RKO (cell line): Measurements from ENCODE around the gene EPHB1.
"Not testable (repeated sequence)": the region's sequence is repeated elsewhere in the genome, so short reads cannot be mapped to it uniquely, and the experiment has no call there.

Experiments used
- DNase-seq: peaks from one replicate; pipeline ENCODE4 v3.0.0-alpha.2; 2016; ENCODE audit warnings: low spot score

EPHB1 gene

DNA sequence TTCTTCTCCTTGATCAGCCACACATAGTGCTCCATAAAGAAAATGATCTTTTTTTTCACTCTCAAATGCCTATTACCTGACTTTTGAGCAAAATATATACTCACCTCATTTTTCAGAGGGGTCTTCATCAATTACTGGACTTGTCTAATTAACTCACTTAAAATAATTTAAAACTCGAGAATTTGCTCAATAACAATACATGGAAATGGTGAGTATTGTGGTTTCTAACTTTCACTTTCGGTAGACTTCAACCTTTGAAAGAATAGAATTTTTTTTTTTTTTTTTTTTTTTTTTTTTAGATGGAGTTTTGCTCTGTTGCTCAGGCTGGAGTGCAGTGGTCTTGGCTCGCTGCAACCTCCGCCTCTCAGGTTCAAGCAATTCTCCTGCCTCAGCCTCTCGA lies 17.7 kb upstream of the EPHB1 start:
- no peak for DNase-seq

DNA sequence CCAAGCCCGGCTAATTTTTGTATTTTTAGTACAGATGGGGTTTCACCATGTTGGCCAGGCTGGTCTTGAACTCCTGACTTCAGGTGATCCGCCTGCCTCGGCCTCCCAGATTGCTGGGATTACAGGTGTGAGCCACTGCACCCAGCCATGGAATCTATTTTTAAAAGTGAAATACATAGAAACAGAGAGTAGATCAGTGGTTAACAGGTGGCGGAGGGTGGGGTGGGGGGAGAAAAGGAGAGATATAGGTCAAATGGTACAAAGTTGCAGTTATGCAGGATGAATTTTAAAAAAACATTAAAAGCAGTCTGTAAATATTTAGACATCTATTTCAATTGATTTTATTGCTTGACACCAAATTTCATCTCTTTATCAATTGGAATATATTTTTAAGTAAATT lies 6.8 kb upstream of the EPHB1 start:
- DNase-seq: not testable (repeated sequence)

DNA sequence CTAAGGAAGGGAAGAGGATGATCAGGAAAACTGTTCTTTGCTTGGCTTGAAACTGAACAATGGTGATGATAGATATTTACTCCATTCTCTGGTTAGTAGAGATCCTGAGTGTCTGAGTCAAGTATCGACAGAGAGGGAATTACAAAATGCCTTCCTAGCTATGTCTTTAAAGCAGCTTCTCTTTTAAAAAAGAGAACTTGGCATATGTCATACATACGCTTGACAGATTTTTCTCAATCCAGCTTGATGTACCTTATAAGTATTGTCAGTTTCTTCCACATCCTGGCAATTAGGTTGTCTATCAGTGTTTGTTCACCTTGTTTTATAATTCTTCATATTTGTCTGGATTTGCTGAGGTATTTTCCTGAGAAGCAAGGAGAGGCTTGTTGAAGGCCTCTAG lies 5.0 kb upstream of the EPHB1 start:
- no peak for DNase-seq

DNA sequence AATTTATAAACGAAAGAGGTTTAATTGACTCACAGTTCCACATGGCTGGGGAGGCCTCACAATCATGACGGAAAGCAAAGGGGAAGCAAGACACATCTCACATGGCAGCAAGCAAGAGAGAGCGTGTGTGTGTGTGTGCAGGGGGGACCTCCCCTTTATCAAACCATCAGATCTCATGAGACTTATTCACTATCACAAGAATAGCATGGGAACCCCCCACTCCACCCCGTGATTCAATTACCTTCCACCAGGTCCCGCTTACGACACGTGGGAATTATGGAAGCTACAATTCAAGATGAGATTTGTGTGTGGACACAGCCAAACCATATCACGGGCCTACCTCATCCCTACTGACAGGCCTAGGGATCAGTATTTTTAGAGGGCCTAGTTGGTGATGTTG lies 3.1 kb upstream of the EPHB1 start:
- no peak for DNase-seq

DNA sequence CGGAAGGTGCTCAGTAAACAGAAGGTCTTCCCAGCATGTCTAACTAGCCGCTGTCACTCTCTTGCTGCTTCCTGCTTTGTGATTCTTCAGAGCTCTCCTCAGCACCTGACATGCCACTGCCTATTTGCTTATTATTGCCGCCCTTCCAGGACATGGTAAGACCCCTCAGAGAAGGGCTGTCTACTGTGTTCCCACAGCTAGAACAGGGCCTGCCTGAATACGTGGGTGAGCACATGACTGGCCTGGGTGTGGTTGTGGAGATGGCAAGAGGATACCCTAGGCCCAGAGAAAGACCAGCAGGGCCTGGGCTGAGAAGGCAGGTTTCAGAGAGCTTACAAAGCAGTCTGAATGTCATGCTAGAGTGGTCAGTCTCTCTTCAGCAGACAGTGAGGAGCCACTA lies 2.4 kb upstream of the EPHB1 start:
- no peak for DNase-seq

DNA sequence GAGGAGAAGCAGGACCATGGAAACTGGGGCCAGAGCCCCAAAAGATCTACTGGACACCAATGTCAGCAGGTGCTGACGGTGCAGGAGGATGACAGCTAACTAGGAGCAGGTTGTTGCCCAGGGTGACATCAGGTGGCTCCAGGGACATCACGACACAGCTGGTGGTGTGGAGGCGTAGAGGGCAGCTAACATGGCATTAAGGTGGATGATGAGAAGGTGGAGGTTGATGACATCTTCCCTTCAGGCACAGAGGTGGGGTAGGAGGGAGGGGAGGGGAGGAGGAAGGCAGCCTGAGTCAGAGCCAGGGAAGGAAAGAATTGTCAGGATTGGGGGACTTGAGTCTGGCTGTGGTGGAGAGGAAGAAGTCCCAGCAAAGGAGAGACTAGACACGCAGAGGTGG lies 1.5 kb upstream of the EPHB1 start:
- no peak for DNase-seq

DNA sequence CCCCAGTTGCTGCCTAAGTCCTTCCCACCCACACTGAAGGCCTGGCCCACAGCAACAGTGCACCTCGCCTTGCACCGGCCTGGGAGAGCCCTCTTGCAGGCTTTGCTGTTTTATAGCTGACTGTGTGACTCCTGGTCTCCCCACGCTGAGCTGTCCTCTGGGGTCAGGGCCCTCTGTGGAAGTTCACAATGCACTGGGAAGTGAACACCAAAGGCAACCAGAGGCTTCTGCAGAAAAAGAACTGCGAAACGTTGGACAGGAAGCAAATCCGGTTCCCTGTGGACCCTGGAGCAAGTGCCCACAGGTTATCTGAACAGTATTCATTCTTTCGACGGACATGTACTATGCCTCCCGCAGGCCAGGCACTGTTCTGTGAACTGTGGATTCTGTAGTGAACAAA lies 737 bp upstream of the EPHB1 start:
- no peak for DNase-seq

DNA sequence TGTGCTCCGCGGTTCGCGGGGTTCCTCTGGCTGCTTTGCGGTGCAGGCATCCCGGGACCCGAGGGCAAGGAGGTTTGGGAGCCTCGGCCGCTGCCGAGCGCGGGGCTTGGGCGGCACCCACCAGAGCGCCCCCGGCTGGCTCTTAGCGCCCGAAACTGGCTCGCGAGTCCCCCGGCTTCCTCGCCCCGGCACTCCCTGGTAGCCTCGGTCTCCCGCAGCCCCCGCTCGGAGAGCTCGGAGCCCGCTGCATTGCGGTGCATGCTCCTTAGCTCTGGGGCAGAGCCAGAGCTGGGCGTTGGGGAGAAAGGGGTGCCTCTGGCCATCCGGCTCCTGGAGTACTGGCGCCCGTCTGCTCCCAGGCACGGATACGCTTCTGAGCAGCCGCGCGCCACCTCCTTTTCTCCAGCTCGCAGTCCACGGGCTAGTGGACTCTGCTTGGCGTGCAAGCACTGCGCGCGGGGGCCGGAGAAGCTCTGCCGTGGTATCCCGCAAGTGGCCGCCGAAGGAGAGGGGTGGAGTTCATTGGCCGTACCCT lies 753 bp downstream of the EPHB1 start:
- DNase-seq: no peak

DNA sequence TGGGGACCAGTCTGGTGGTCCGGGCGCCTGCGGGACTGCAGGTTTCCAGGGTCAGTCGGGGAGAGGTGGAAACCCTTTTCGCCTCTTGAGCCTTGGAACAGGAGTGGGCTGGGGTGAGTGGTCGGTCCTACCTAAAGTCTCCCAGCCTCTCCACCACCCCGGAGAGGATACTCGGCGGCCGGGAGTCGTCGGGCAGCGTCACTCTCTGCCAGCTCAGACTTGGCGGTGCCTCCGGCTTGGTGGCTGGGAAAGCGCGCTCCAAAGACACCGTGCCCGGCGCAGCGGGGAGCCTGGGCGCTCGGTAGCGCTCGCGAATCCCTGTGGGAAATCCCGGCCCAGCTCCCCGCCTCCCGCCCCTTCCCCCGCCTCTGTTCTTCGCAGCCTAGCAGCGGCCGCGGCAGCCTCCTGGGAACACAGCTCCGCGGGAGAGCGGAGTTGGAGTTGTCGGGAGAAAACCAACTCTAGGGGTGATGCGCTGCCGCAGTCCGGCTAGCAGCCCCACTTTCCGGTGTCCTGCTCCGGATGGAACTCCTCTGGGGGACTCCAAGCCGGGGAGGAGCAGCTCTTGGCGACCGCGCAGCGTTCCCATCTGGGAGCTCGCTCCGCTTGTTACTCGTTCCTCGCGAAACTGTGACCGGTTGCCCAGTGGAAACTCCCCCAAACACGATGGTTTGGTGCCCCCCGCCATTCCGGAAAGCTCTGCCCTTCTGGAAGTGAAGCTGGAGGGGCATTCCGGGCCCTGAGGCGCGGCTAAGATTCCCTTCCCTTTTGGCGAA lies 1.4 kb downstream of the EPHB1 start:
- DNase-seq: no peak

DNA sequence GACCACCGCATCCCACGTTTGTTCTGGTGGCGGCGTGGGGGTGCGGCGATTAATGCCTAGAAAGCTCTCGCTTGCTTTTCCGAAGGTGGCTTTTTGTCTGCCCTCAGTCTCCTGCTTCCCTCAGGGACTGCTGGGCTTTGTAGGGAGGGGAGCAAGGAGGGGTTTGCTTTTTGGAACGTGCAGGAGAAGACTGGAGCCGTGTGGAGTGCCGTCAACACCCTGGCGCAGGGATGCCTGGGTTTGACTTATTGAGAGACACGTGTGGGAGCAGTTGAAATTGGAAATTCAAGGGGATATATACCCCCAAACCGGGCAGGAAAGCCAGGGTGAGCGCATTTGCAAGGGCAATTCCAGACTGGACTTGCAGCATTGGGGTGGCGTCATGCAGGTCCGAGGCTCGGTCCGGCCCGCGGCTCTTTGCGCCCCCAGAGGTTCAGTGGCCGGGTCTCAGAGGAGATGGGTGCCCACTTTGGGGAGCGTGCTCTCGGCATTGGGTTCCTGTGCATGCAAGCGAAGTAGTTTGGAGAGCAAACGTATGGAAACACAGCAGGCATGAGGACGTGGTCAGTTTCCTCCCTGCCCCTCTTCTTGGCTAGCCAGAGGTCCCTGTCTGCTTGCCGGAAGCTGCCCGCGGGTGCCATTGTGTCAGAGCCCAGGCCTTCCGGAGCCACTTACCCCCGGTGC lies 2.1 kb downstream of the EPHB1 start:
- DNase-seq: no peak

DNA sequence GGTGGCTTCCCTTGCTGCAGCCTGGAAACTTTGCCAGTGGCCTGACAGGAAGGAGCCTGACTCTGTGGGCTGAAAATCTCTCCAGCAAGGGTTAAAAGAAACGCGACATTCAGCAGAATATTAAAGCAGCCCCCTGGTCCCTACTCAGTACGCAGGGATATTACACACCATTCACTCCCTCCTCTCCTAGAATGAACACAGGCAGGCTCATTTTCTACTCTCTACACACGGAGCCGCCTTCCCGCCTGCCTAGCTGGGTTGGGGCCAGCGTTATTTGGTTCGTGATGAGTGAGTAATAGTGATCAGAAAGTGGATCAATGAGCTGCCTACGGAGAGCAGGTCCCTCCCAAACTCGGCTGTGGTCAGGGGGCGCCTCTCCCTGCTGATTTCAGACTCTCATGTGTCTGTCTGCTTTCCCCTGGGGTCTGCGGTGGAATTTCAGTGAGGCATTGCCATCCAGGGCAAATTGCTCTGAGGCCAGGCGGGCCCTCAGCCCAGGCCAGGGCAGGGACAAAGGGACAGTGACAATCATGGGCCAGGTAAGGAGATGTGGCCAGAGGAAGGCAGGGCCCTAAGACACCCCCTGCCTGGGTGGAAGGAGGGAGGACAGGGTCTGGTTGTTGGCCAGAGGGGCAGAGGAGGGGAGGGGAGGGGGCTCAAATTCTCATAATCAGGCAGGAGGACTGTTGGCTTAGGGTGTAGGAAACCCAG lies 2.8 kb downstream of the EPHB1 start:
- no peak for DNase-seq

DNA sequence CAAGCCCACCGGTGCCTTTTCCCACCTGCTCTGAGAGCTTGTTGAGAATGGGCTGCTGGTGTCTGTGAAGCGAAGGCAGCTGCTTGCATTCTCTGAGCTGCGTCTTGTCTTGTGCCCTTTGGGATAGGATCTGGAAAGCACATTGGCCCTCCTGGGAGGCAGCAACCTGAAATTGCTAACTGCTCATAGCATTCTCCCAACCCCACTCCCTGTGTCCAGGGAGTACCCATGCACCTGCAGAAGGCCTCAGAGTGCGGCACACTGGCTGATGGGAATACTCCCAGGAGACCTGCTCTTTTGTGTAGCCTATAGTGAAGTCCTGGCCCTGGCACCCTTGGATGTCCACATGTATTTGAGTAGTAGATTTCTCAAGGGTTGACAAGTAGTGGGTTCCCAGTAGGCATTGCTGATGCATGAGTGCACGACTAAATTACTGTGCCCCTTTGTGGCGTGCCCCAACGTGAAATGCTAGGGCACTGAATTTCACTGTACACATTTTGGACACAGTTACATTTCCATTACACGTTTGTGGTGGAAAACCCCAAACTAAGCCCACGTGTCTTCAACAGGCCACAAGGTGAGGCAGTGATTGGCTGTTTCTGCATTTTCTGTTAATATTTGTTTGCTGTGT lies 3.7 kb downstream of the EPHB1 start:
- DNase-seq: no peak

DNA sequence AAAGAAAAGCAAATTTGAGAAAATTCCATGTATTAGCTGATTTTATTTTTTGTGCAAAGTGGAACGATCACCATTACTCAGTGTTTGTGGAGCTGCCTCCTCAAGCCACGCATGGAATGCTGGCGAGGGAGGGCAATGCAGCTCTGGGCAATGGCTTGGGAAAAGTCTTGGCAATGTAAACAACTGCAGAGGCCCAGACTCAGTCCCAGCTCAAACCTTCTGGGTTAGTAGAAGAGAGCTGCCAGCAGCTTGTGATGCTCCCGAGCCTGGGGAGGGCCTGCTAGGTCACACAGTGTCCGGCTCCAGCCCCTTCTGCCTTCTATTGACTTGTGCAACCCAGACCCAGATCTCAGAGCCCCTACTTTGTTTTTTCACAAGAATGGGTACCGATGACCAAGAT lies 4.3 kb downstream of the EPHB1 start:
- DNase-seq: no peak

DNA sequence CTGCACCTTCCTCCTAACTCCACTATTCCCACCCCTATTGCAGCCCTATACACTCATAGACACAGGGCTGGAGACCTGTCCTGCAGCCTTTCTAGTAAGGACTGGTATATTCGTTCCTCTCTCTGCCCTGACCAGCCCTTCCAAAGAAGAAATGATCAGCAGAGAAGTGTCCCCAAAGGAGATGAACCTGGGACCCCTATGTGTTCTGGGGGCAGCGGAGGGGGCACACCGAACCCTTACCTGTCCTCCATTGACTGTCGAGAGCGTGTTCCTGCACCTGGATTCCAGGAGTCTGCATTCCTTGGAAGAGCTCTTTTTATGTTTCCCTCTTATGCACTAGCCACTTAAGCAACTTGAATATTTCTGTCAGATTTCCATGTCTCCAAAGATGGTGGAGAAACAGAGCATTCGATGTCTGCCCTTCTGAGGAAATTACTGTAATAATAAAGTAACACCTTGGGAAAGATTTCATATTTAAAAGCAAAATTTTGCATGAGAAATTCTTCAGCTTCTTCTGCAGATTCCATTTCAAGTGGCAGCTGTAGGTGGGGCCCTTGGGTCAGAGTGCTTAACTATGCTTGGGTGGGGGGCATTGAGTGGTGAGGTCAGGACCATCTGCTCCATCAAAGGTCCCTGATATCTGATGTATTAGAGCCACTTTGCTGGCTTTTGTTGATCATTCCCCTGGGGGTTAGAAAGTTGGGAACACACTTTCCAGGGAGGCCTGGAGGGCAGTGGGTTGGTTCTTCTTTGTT lies 6.3 kb downstream of the EPHB1 start:
- DNase-seq: no peak

DNA sequence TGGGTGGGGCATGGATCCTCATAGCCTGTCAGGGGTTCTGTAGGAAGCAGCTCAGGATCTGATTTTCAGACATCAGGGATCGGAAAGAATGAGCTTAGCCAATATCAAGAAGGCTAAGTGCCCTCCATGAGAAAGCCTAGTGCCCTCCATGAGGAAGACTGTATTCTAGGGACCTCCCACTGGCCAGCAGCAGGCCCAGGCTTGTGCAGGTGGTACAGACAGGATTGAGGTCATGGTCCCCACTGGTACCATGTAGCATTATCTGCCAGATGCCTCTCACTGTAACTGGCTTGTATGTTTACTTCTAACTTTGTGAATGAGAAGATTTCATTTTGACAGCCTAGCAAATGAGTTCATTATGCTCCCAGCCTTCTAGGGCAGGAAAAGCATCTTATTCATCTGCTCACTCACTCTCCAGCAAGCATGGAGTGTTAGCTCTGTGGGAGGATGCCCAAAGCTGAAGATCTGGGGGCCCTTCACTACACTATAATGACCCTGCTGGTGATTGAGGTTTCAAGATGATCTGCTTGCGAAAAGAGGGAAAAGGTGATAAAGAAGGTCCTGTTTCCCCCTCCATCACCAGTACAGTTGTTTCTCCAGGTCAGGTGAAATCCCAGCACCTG lies 7.5 kb downstream of the EPHB1 start:
- DNase-seq: no peak

DNA sequence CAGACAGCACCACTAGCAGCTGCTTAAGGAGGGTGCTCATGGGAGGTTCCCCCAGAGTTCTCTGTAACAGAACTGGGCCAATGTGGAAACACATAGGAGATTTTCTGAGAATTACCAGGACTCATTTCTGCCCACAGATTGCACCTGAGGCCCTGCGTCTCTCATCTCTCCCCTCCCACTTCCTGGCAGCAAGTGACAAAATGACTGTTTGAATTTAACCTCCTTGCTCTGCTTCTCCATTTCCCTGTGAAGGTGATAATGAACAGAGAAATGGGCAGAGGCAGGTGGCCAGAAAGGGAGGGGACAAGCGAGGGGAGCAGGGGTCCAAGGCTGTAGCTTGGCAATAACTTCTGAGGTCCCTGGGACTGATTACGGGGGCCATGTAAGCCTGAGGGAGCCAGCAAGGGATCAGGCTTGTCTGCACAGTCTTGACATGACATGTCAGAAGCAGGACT lies 8.0 kb downstream of the EPHB1 start:
- DNase-seq: no peak

DNA sequence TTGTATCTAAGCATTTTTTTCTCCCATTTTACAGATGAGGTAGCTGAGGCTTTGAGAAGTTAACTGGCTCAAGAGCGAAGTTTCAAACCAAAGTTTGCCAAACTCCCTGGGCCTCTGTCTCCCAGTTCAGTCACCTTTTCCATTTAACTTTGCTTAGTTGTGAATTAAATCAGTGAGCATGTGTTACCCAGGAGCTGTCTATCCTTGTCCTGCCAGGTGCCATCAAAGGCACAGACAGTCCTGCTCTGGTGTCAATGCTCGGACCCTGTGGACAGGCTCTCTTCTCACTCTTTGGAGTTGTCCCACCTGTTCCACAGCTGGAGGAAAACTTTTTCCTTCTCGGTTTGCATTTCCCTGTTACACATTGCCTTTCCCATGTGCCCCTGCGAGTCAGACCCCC lies 8.6 kb downstream of the EPHB1 start:
- no peak for DNase-seq

DNA sequence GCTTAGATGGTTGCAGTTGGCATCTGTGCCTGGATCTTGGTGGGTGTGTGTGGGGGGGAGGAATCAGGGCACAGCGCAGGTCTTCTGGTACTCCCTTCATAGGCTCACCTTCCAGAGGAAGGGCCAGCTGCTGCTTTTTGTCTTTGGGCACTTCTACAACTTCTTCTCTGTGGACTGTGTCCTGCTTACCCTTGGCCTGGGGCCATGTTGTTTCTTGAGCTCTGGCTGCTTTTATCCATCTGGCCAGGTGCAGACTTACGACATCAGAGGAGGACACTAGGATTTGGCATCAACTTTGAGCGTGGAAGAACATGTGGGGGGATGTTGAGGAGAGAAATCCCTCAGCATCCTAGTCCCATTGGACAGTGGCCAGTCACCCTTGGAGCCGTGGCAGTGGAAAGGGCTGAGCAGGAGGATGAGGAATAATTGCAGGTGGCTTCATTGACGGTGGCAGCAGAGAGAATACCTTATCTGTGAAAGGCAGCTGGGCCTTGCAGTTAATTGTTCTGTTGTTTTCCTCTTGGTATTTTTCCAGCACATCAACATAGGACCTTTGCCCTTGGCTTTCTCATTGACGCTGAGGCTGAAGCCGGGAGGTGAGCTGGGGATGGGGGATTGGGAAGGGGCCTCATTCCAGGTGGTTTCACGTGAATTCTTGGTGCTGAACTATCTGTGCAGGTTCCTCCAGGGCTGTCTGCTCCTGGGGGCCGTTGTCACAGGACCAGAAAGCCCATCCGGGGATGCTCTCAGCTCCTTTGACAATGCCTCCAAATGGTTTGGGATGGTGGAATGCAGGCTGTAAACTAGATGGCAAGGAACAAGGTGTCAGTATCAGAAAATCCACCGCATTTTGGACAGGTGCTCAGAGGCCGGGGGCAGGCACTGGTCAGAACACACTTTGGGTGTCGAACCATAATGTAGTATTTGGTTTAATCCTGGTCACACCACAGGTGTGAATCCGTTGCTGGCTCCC lies 9.7 kb downstream of the EPHB1 start:
- DNase-seq: no peak

DNA sequence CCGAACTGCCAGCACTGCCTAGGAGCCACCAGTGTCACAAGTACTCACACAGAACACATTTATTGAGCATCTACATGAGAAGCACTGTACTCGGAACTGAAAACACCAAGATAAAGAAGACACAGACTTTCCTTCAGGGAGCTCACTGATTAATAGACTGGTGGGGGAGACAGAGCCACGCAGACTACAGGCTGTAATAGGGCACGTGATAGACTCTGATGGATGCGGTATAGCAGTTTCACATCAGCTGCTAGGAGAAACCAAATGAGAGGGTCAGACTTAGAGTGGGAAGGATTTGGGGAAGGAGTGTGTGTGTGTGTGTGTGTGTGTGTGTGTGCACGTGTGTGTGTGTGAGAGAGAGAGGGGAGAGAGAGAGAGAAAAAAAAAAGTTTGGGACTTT lies 12.1 kb downstream of the EPHB1 start:
- DNase-seq: no peak

DNA sequence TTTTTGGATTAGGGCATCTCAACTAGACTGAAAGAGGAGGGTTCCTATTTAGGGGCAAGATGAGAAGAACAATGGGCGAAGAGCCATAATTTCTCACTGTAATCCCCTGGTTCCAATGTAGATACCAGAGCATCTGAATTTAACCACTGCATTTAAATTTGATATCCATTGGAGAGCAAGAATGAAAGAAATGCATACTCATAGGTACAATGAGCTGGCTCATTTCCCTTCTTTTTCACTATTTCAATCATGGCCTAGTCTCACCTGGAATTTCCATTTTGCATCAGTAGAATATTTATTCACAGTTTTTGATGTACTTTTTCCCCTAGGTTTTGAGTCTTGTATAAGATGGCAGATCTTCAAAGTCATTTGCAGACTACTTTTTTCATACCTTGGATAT lies 13.8 kb downstream of the EPHB1 start:
- DNase-seq: no peak
